T47D (cell line): Measurements from ENCODE around the gene ANO1.
A peak's percentile ranks its signal among the peaks of the same experiment; 100 is the strongest.

ENCODE experiments used
- DNase-seq, 2 experiments: peaks; one replicate each; pipeline versions ENCODE4 v3.0.0 to v3.0.0-alpha.2; 2011 to 2012; ENCODE audit warnings: low read depth in 1 of 2, low spot score in 1 of 2
- JUND ChIP-seq: IDR thresholded peaks from 2 replicates; pipeline ENCODE4 v1.6.1; 2012; ENCODE audit warnings: low read depth
- in situ Hi-C: cut with HindIII; loops from 2 replicates; pipeline ENCODE4 v1.10.0; 2016; ENCODE audit warnings: low sequenced_read_pairs, low pct_unique_long_range_greater_than_20kb

Gene ANO1

DNA sequence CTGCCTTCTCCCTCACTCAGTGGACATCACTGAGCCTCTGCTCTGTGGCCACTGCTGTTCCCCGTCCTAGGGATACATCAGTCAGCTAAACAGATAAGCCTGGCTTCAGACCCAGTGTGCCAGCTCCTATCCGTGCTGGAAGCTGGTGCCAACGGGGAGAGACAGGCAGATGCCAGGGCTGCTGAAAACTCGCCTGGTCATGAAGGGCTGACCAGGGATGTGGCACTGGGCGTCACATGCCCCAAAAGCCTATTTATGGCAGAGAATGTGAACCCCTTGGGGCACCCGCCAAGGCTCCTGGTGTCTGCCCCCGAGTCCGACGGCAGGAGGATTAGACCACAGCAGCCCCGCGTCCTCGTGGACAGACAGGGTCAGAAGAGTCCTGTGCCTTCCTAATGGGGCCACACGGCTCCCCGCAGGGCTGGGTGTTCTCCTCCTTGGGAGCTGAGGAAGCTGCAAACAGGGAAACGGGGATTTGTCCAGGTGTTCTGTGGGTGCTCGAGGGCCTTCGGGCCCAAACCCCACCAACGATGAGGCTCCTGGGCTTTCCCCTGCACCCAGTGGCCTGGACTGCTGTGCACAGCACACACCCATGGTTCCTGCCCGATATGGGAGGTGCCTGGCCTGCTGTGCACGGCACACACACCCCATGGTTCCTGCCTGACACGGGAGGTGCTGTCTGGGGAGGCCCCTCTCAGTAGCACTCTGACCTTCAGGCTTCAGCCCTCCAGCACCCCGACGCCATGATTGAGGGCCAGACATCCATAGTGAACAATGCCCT lies 19.9 kb downstream of the ANO1 start:
- no peak for TF ChIP-seq JUND
- in situ Hi-C loops: no loop called here
- no peak for DNase-seq

GRCh38 chr11:70098936-70099335 lies 20.8 kb downstream of the ANO1 start:
- no peak for TF ChIP-seq JUND
- in situ Hi-C loops: no loop called here
- no peak for DNase-seq

- no peak for TF ChIP-seq JUND
- DNase-seq: no peak
- in situ Hi-C loops: no loop called here
Observed at GRCh38 chr11:70099578-70100279, 21.6 kb downstream of the ANO1 start.

DNA sequence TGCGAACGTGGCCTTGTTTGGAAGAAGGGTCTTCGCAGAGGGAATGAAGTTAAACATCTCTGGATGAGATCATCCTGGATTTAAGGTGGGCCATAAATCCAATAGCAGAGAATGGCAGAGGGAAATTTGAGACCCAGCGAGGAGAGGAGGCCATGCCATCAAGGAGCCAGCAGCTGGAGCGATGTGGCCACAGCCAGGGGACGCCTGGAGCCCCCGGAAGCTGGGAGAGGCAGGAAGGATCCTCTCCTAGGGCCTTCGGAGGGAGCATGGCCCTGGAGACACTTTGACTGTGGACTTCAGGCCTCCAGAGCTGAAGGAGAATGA lies 22.1 kb downstream of the ANO1 start:
- in situ Hi-C loops: no loop called here
- no peak for DNase-seq
- TF ChIP-seq JUND: no peak

GRCh38 chr11:70100791-70101190 lies 22.7 kb downstream of the ANO1 start:
- TF ChIP-seq JUND: no peak
- no peak for DNase-seq
- in situ Hi-C loops: no loop called here

DNA sequence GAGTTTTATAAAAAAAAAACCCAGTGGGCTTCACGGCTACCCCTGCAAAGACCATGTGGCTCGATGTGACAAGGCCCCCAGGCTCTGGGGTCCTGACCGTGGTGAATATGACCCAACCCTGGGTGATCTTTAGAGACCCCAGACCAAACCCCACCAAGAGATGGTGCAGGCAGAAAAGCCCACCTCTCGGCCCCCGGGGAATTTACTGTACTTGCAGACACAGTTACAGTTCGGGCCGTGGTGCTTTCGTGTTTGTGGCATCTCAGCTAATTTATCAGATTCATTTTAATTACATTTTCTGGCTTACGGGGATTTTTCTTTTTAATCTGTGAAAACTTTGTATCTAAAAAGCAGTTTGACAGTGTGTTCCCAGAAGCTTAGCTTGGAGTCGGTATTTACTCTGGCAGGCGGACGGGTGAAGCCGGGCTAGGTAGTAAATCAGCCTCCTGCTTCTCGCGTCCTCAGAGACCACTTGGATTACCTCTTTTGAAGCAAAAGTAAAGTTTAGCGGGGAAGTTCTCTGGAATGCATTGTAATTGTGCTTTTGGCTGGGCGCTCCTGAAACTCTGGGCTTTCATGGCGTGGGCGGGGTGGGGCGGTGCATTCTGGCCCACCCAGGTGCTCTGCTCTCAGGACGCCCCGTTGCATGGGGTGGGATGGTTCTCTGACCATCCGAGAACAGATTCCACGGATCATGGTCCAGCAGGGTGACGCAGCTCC lies 25.3 kb downstream of the ANO1 start:
- in situ Hi-C loops: no loop called here
- no peak for TF ChIP-seq JUND
- DNase-seq: no peak

DNA sequence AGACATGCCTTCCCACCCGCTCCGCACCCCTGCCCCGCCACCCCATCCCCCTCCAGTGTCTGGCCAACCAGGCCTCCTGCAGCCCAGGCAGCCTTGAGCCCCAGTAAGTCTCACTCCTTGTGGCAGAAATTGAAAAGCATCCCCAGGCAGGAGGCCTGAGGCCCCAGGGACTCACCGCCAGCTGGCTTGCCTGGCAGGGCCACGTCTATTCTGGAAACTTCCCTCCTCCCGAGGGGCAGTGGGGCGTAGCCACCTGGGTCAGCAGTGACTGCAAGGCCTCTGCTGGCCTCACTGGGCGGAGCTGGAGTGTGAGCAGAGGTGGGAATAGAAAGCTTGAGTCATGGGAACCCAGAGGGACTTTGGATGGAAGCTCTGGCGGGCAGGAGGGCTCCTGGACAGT lies 26.3 kb downstream of the ANO1 start:
- no peak for DNase-seq
- in situ Hi-C loops: no loop called here
- no peak for TF ChIP-seq JUND

DNA sequence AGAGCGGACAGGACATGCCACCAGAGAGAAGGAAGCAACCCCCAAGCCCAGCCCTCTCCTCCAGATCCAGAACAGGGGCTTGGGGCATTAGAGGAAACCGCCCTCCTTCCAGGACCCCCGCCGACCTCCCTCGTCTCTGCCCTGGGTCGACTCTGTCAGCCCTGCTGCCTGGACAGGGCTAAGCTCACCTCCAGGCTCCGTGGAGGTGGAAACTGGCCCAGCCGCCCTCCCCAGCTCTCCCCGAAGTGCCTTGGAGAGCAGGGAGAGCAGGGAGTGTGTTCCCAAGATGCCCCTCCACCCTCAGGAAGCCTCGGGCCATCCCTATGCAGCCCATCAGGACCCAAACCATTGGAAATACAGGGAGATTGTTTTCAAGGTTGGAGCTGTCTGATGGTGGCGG lies 26.8 kb downstream of the ANO1 start:
- DNase-seq: no peak
- in situ Hi-C loops: no loop called here
- TF ChIP-seq JUND: no peak

DNA sequence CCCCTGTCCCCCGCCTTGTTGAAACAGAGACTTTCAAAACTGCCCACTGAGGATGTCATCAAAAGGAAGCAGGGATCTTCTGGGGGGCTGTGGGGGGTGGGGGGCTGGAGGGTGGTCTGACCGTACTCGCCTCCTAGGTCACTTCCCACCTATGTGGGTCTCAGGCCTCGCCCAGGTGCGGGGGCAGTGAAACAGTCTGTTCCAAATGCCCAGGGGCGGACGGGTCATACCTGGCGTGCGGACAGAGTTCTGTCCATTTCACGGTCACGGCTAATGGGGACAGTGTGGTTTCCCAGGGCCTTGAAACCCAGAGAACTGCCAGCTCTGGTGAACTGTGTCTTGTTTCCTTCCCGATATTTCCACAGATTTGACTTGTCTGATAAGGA lies 27.2 kb downstream of the ANO1 start:
- no peak for TF ChIP-seq JUND
- in situ Hi-C loops: no loop called here
- no peak for DNase-seq

DNA sequence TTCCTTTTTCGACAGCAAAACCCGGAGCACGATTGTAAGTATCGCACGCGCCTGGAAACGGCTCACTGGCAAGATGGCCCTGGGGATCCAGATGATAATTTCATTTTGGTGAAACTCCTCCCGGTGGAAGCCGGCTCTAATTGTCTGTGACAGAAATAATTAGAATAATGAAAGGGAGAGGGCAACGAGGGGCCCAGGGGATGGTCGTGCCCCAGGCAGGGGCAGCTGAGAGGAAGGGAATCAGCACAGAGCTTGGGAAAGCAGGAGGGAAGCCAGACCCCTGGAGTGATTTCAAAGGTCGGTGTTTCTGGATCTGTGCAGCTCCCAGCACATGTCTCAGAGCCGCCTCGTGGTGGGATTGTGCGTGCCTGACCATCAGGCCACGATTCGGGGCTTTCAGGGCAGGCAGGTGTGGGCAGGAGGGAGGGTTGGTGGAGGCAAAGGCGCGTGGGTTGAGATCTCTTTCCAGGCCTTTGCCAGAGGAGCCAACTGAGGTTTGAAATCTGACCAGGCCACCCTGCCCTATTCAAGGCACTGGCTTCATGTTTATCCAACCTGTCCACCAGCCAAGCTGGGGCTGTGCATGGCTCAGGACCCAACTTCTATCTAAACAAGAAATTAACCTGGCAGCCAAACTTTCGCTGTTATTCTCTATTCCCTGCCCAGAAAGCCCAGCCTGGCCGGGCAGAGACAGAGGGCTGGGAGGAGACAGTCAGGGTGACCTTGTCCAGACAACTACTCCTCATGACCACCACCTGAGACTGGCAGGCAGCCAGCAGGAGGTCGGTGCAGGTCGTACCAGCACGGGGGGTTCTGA lies 27.8 kb downstream of the ANO1 start:
- in situ Hi-C loops: no loop called here
- DNase-seq: peak in 1 of 2 experiments; percentile 53
- no peak for TF ChIP-seq JUND

GRCh38 chr11:70106757-70107156 lies 28.6 kb downstream of the ANO1 start:
- in situ Hi-C loops: no loop called here
- TF ChIP-seq JUND: no peak
- no peak for DNase-seq

DNA sequence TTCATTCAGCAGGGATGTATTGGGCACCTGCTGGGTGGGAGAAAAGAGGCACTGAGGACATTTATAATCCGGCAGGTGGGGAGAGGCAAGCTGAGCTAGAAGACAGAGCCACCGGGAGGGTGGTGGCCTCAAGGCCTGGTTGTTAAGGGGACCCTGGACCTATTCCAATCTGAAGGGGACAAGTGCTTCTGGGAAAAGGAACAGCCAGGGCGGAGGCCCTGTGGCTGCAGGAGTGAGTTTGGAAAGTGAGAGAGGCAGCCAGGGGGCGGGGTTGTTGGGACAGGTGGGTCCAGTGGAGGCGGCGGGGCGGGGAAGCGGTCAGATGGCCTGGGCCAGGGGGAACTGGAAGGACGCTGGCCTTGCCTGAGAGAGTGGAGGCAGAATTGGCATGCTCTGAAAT lies 29.1 kb downstream of the ANO1 start:
- no peak for TF ChIP-seq JUND
- in situ Hi-C loops: no loop called here
- no peak for DNase-seq
